ENCODE data around the gene NOP9. TPM values are rescaled to one million over a fixed set of nuclear protein-coding genes. Genes with fewer than 3 reads are reported as not detected.

The NOP9 gene
- total RNA-seq, 1 experiment from 2014 or later: 39.4 TPM

- ATAC-seq (no peak), DNase-seq (ENCODE audit: low read depth, low spot score) (no peak)
- no TSS peak for BruUV-seq (replicated peaks)
- POLR2A ChIA-PET: interaction anchor here (0.7 kb wide), 1 partner anchor 15 kb away, joined by 3 read pairs; no protein-coding TSS in a partner anchor
- CTCF ChIA-PET: no interaction called here
- H3K4me3 ChIP-seq (replicated peaks in 1 of 2; ENCODE audit: low read depth in 1 of 2, low read length in 2 of 2): no peak overlapping the region
- no peak overlapping the region for H2AFZ ChIP-seq (ENCODE audit: low read depth, low read length, poor library complexity, severe bottlenecking)
- intact Hi-C loops (cut with micrococcal nuclease): no loop called here
- no peaks in the 10 kb centered on the region for H3K9me3 ChIP-seq (ENCODE audit: control insufficient read depth in 1 of 2, insufficient read depth in 1 of 2, low read depth in 1 of 2, low read length in 2 of 2)
- no peaks in the 10 kb centered on the region for H3K9me2 ChIP-seq (ENCODE audit: insufficient read depth)
- no peaks in the 10 kb centered on the region for H4K20me1 ChIP-seq (ENCODE audit: insufficient read depth)
- H3K36me3 ChIP-seq (ENCODE audit: control insufficient read depth in 1 of 2, insufficient read depth in 2 of 2, low read length in 2 of 2): peaks cover 3 to 4% of the 10 kb centered on the region in 2 experiments; a peak in 2 of 4 replicates
- no peaks in the 10 kb centered on the region for H3K4me1 ChIP-seq (ENCODE audit: control insufficient read depth in 1 of 2, insufficient read depth in 2 of 2, low read length in 2 of 2)
- TF ChIP-seq CTCF (IDR thresholded peaks at IDR 0.05 in 2 of 3, conservative IDR thresholded peaks at IDR 0.05 in 1 of 3; ENCODE audit: borderline replicate concordance in 1 of 3, insufficient read depth in 1 of 3, low read depth in 2 of 3, low read length in 2 of 3) (no peak), SIN3A (IDR thresholded peaks at IDR 0.05; ENCODE audit: low read depth) (no peak), POLR2A (IDR thresholded peaks at IDR 0.05; ENCODE audit: borderline replicate concordance, extremely low read depth, insufficient read depth, insufficient read length) (no peak)
- TF ChIP-seq, protein P1, sequence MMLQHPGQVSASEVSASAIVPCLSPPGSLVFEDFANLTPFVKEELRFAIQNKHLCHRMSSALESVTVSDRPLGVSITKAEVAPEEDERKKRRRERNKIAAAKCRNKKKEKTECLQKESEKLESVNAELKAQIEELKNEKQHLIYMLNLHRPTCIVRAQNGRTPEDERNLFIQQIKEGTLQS (IDR thresholded peaks at IDR 0.05): no peak
- no peaks in the 10 kb centered on the region for H3K79me2 ChIP-seq (ENCODE audit: insufficient read depth, low read length)
- no peak overlapping the region for H3K27ac ChIP-seq (ENCODE audit: low read depth, low read length)
- H3K4me2 ChIP-seq (ENCODE audit: low read length): no peak overlapping the region
- RAD21 ChIA-PET (ENCODE audit: low non-redundant PET in 1 of 2, low total read pairs in 2 of 2, uncharacterized antibody in 2 of 2, unreplicated experiment in 2 of 2): no interaction called here
- no peaks in the 10 kb centered on the region for H3K27me3 ChIP-seq (ENCODE audit: insufficient read depth, low read length)
- H3K9ac ChIP-seq (ENCODE audit: low read length): no peak overlapping the region
These were observed 14.3 kb upstream of the NOP9 start for GRCh38 chr14:24285351-24285750.

- BruUV-seq (replicated peaks): no TSS peak
These were observed 12.7 kb upstream of the NOP9 start for GRCh38 chr14:24286996-24287395.

More at GRCh38 chr14:24286996-24287395, 12.7 kb upstream of the NOP9 start:
- H3K36me3 ChIP-seq (ENCODE audit: control insufficient read depth in 1 of 2, insufficient read depth in 2 of 2, low read length in 2 of 2): peaks cover 6% of the 10 kb centered on the region in 2 experiments; a peak in 3 of 4 replicates
- no peak overlapping the region for H3K4me3 ChIP-seq (replicated peaks in 1 of 2; ENCODE audit: low read depth in 1 of 2, low read length in 2 of 2)
- H3K9ac ChIP-seq (ENCODE audit: low read length): no peak overlapping the region
- no peaks in the 10 kb centered on the region for H4K20me1 ChIP-seq (ENCODE audit: insufficient read depth)
- ChIA-PET POLR2A (no interaction called here), RAD21 (ENCODE audit: low non-redundant PET in 1 of 2, low total read pairs in 2 of 2, uncharacterized antibody in 2 of 2, unreplicated experiment in 2 of 2) (no interaction called here), CTCF (no interaction called here)
- no peak overlapping the region for H3K27ac ChIP-seq (ENCODE audit: low read depth, low read length)
- TF ChIP-seq SIN3A (IDR thresholded peaks at IDR 0.05; ENCODE audit: low read depth) (no peak), EZH2 (IDR thresholded peaks at IDR 0.05) (no peak), TCF7L2 (IDR thresholded peaks at IDR 0.05; ENCODE audit: borderline replicate concordance, extremely low read depth, insufficient read depth, insufficient read length) (no peak), CEBPB (IDR thresholded peaks at IDR 0.05; ENCODE audit: low read depth) (no peak), MAX (IDR thresholded peaks at IDR 0.05) (no peak), SP1 (IDR thresholded peaks at IDR 0.05; ENCODE audit: low read depth) (no peak), POLR2AphosphoS5 (IDR thresholded peaks at IDR 0.05; ENCODE audit: low read depth, low read length) (no peak)
- TF ChIP-seq, protein P2, sequence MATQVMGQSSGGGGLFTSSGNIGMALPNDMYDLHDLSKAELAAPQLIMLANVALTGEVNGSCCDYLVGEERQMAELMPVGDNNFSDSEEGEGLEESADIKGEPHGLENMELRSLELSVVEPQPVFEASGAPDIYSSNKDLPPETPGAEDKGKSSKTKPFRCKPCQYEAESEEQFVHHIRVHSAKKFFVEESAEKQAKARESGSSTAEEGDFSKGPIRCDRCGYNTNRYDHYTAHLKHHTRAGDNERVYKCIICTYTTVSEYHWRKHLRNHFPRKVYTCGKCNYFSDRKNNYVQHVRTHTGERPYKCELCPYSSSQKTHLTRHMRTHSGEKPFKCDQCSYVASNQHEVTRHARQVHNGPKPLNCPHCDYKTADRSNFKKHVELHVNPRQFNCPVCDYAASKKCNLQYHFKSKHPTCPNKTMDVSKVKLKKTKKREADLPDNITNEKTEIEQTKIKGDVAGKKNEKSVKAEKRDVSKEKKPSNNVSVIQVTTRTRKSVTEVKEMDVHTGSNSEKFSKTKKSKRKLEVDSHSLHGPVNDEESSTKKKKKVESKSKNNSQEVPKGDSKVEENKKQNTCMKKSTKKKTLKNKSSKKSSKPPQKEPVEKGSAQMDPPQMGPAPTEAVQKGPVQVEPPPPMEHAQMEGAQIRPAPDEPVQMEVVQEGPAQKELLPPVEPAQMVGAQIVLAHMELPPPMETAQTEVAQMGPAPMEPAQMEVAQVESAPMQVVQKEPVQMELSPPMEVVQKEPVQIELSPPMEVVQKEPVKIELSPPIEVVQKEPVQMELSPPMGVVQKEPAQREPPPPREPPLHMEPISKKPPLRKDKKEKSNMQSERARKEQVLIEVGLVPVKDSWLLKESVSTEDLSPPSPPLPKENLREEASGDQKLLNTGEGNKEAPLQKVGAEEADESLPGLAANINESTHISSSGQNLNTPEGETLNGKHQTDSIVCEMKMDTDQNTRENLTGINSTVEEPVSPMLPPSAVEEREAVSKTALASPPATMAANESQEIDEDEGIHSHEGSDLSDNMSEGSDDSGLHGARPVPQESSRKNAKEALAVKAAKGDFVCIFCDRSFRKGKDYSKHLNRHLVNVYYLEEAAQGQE (IDR thresholded peaks at IDR 0.05; ENCODE audit: low read depth): no peak
- ATAC-seq (no peak), DNase-seq (ENCODE audit: low read depth, low spot score) (no peak)
- H3K79me2 ChIP-seq (ENCODE audit: insufficient read depth, low read length): no peaks in the 10 kb centered on the region
- H2AFZ ChIP-seq (ENCODE audit: low read depth, low read length, poor library complexity, severe bottlenecking): no peak overlapping the region
- no peaks in the 10 kb centered on the region for H3K9me2 ChIP-seq (ENCODE audit: insufficient read depth)
- H3K4me1 ChIP-seq (ENCODE audit: control insufficient read depth in 1 of 2, insufficient read depth in 2 of 2, low read length in 2 of 2): no peaks in the 10 kb centered on the region
- no peak overlapping the region for H3K4me2 ChIP-seq (ENCODE audit: low read length)
- H3K27me3 ChIP-seq (ENCODE audit: insufficient read depth, low read length): no peaks in the 10 kb centered on the region
- no peaks in the 10 kb centered on the region for H3K9me3 ChIP-seq (ENCODE audit: control insufficient read depth in 1 of 2, insufficient read depth in 1 of 2, low read depth in 1 of 2, low read length in 2 of 2)
- intact Hi-C loops (cut with micrococcal nuclease): no loop called here
